GM10248 (cell line): ENCODE data around the gene MED20.

Experiments used
- CTCF ChIA-PET: fragments of 300-600 bp; sonication (Branson Sonifier 250); formaldehyde crosslinking; extraction: SDS; loops from one replicate; lab custom pipeline; 2021; ENCODE audit warnings: antibody characterized with exemption; lab: Yijun Ruan, JAX
- POLR2A ChIA-PET: fragments of 350-650 bp; sonication (Branson Sonifier 250); formaldehyde crosslinking; extraction: SDS; loops from one replicate; lab custom pipeline; 2020; ENCODE audit warnings: antibody characterized with exemption; lab: Yijun Ruan, JAX
- DNase-seq: peaks from one replicate; pipeline ENCODE4 v3.0.0; 2012; ENCODE audit errors: extremely low spot score
- TF ChIP-seq, protein P1 (sequence below): IDR thresholded peaks from 2 replicates; pipeline ENCODE4 v1.5.1; 2012; ENCODE audit warnings: mild to moderate bottlenecking, low read depth; ENCODE audit errors: extremely low read depth, missing control alignments, control extremely low read depth

Gene MED20

DNA sequence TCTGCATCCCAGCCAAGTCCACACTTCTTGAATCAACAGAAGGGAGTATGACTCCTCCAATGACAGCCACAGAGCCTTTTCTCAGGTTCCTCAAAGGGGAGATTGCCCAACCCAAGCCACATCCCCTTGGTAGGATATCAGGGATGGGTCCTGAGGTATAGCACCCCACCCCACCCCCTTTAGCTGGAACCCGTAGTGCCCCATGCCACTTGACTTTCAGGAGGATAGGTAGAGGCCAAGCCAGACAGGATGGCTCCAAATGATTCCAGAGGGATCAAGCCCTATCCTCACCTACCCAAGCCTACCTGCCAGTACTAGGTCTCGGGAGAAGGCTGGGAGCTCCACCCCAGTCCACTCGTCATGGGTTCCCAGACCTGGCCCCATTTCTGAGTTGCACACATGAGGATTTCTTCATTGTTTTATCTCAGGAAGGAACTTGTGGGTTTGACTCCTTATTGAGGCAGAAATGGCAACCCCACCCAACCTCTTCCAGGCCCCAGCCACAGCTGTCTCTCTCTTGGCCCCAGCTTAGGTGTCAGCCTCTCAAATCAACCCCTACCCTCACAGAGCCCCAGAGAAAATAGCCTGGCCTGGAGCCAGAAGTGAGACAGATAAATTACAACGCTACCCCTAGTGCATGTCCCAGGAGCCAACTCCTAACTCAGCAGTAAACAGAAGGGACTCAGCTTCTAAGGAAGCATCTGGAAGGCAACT lies 17.1 kb upstream of the MED20 start:
- ChIA-PET CTCF (interaction anchor here (0.7 to 6.8 kb wide), 8 partner anchors 9 to 151 kb away, joined by 3 to 57 read pairs (median 14); partner anchors contain the start of genes BYSL, MED20 and TOMM6), POLR2A (interaction anchor here (0.6 kb wide), 1 partner anchor 1062 kb away, joined by 3 read pairs; no protein-coding TSS in a partner anchor)
- DNase-seq, result no peak
- TF ChIP-seq, protein P1, sequence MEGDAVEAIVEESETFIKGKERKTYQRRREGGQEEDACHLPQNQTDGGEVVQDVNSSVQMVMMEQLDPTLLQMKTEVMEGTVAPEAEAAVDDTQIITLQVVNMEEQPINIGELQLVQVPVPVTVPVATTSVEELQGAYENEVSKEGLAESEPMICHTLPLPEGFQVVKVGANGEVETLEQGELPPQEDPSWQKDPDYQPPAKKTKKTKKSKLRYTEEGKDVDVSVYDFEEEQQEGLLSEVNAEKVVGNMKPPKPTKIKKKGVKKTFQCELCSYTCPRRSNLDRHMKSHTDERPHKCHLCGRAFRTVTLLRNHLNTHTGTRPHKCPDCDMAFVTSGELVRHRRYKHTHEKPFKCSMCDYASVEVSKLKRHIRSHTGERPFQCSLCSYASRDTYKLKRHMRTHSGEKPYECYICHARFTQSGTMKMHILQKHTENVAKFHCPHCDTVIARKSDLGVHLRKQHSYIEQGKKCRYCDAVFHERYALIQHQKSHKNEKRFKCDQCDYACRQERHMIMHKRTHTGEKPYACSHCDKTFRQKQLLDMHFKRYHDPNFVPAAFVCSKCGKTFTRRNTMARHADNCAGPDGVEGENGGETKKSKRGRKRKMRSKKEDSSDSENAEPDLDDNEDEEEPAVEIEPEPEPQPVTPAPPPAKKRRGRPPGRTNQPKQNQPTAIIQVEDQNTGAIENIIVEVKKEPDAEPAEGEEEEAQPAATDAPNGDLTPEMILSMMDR, result no peak

DNA sequence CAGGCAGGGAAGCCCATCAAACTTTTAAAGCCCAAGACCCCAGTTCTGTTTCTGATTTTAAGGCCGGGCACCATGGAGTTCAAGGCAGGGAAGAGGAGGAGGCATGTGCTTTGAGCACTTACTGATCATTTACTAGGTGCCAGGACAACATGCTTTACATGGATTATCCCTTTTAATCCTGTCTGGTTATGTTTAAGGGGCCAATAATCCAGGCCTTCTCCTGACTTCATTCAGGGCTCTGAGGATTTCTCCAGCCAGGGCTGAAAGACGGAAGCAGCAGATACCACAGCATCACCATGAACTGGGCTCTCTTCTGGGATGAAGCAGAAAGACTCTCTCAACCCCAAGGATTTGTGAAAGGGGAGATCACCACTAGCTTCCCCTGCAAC lies 16.5 kb upstream of the MED20 start:
- ChIA-PET CTCF (interaction anchor here (0.7 to 6.8 kb wide), 13 partner anchors 8 to 200 kb away, joined by 3 to 57 read pairs (median 8); partner anchors contain the start of genes BYSL and MED20), POLR2A (no interaction called here)
- no peak for DNase-seq
- TF ChIP-seq, protein P1, result no peak

DNA sequence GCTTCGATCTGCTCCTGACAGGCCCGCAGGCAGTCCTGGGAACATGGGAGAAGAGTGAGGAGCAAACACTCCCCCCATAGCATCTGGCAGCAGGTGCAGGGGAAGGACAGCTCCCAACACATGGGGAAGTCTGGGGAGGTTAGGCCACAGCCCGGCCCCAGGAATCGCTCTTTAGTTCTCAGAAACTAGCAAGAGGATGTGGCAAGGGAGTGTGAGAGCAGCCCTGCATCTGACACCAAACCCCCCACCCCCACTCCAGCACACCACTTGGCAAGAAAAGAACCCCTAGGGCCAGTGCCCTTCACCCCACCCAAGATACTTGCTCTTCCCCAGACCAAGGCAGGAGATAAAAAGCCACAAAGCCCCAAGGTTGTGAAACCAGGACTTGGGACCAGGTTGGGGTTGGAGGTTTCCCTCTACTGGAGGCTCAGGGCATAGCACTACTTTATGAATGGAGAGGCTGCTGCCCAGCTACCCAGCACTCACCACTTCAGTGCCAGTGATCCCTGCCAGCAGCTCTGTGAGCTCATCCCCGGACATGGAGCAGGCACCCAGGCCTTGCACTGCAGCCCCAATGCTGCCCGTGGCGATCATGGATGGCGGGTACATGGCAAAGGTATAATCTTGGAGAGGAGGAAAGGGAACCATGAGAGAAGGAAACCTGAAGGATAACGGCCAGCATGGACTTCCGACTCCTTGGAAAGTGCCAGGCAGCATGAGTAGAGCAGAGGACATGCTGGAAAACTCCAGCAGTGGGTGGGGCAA lies 15.3 kb upstream of the MED20 start:
- peak; percentile 78 for DNase-seq
- TF ChIP-seq, protein P1, result peak; percentile 82
- CTCF ChIA-PET, result interaction anchor here (0.7 to 8.3 kb wide), 29 partner anchors 7 to 201 kb away, joined by 3 to 116 read pairs (median 4); partner anchors contain the start of genes BYSL, MED20, TAF8 and TOMM6
- POLR2A ChIA-PET, result interaction anchor here (1.2 kb wide), 1 partner anchor 15 kb away, joined by 5 read pairs; the partner anchor contains the start of gene MED20

DNA sequence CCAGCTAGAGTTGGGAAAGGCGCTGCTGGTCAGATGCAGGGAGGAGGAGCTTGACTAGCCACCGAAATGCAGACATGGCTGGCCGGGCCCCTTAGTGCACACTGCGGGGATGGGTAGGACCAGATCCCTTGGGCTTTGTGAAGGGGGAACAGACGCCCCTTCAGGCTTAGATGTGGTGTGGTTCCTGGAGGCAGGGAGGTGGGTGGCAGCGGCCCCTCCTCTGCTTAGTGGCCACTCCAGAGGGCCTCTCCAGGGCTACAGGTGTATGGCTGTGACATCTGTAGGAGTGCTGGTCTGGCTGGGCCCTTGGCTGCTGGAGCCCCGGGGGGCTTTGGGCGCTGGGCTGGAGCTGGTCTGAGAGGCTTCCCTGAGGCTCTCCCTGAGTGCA lies 14.7 kb upstream of the MED20 start:
- CTCF ChIA-PET, result interaction anchor here (0.7 to 8.3 kb wide), 23 partner anchors 6 to 169 kb away, joined by 3 to 116 read pairs (median 6); partner anchors contain the start of genes BYSL, MED20, TAF8 and TOMM6
- TF ChIP-seq, protein P1, result no peak
- no peak for DNase-seq
- POLR2A ChIA-PET, result interaction anchor here (1.2 kb wide), 1 partner anchor 15 kb away, joined by 5 read pairs; the partner anchor contains the start of gene MED20

DNA sequence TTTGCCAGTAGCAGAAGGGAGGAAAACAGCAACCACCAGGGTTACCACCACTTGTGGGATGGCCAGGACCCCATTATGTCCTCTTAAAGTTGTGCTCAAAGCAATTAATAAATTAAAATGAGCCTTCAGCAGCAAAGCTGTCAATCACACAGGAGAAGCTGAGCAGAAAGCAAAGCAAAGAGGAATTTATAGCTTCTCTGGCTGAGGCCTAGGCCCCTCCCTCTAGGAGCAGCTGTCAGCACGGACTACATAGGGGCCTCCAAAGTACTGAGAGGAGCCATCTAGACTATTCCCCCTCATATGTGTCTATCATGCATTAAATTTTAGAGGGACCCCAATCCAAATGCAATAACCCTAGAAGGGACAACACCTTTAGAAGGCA lies 14.2 kb upstream of the MED20 start:
- DNase-seq, result no peak
- TF ChIP-seq, protein P1, result no peak
- POLR2A ChIA-PET, result no interaction called here
- CTCF ChIA-PET, result interaction anchor here (1.1 to 8.3 kb wide), 17 partner anchors 6 to 148 kb away, joined by 3 to 116 read pairs (median 6); partner anchors contain the start of genes BYSL, MED20, TAF8 and TOMM6
